Prostate gland (tissue), 2 donors: ENCODE data around the gene EHBP1.

Experiments
- CTCF ChIP-seq, 4 experiments: fragments of 200-600 bp in 2 of 4; fragments of 450-650 bp in 2 of 4; sonication (generic) in 2 of 4; IDR thresholded peaks; 1 replicate in 3 of 4; 2 replicates in 1 of 4; pipeline ENCODE4 v1.5.1; 2016 to 2019; ENCODE audit warnings: antibody characterized with exemption in 4 of 4, mild to moderate bottlenecking in 2 of 4, moderate library complexity in 2 of 4
- POLR2A ChIP-seq: fragments of 450-650 bp; IDR thresholded peaks from one replicate; pipeline ENCODE4 v1.6.1; 2016; ENCODE audit warnings: antibody characterized with exemption, mild to moderate bottlenecking
- POLR2AphosphoS5 ChIP-seq: sonication (generic); formaldehyde crosslinking; IDR thresholded peaks from one replicate; pipeline ENCODE4 v1.6.1; 2017; ENCODE audit warnings: antibody characterized with exemption

- TF ChIP-seq CTCF (IDR thresholded peaks at IDR 0.05) (no peak), POLR2AphosphoS5 (no peak), POLR2A (no peak)
Measured at GRCh38 chr2:62996534-62997186, 291.1 kb downstream of the EHBP1 start.
